Type B pancreatic cell (in vitro differentiated cells): Measurements from ENCODE around the gene KSR1. TPM values are rescaled to one million over a fixed set of nuclear protein-coding genes. Genes with fewer than 3 reads are reported as not detected.
"Not testable (repeated sequence)": the region's sequence is repeated elsewhere in the genome, so short reads cannot be mapped to it uniquely, and the experiment has no call there.

ENCODE experiments used
- DNase-seq: peaks from one replicate; pipeline ENCODE4 v3.0.0; 2021; ENCODE audit warnings: mixed read lengths; ENCODE audit not compliant: unreplicated experiment; ENCODE audit errors: extremely low spot score
- H3K27ac Mint-ChIP-seq: 2 replicates; pipeline ENCODE4 v1.8.0; 2021; ENCODE audit warnings: mild to moderate bottlenecking, mixed read lengths
- H3K27me3 Mint-ChIP-seq: 2 replicates; pipeline ENCODE4 v1.8.0; 2021; ENCODE audit warnings: mixed read lengths
- H3K36me3 Mint-ChIP-seq: 2 replicates; pipeline ENCODE4 v1.8.0; 2021; ENCODE audit warnings: mixed read lengths
- H3K4me1 Mint-ChIP-seq: one replicate; pipeline ENCODE4 v1.8.0; 2021; ENCODE audit warnings: mixed read lengths; ENCODE audit not compliant: unreplicated experiment
- H3K4me3 Mint-ChIP-seq: 2 replicates; pipeline ENCODE4 v1.8.0; 2021; ENCODE audit warnings: mild to moderate bottlenecking, mixed read lengths
- H3K9me3 Mint-ChIP-seq: 2 replicates; pipeline ENCODE4 v1.8.0; 2021; ENCODE audit warnings: mixed read lengths
- CTCF ChIP-seq: fragments of 200-600 bp; sonication (generic); conservative IDR thresholded peaks from 2 replicates; pipeline ENCODE4 v1.5.0; 2021; ENCODE audit warnings: antibody characterized with exemption, mild to moderate bottlenecking
- total RNA-seq: library from RNA; stranded (reverse); gene quantifications from 2 replicates; pipeline ENCODE4 v1.2.1, GENCODE V29; 2021; ENCODE audit warnings: low replicate concordance

Gene KSR1
- total RNA-seq, 1 donor from 2014 or later, result 57.8 TPM

GRCh38 chr17:27651411-27652345 lies 195.4 kb downstream of the KSR1 start:
- no peak overlapping the region for H3K4me3 Mint-ChIP-seq
- H3K9me3 Mint-ChIP-seq, result no peaks in the 10 kb centered on the region
- TF ChIP-seq CTCF, result peak; percentile 90
- DNase-seq, result no peak
- H3K36me3 Mint-ChIP-seq, result no peaks in the 10 kb centered on the region
- H3K27me3 Mint-ChIP-seq, result peaks cover 9% of the 10 kb centered on the region
- no peak overlapping the region for H3K27ac Mint-ChIP-seq
- peaks cover 3% of the 10 kb centered on the region for H3K4me1 Mint-ChIP-seq

- H3K4me1 Mint-ChIP-seq, H3K9me3 Mint-ChIP-seq, H3K4me3 Mint-ChIP-seq, H3K27ac Mint-ChIP-seq, H3K36me3 Mint-ChIP-seq, DNase-seq: not testable (repeated sequence)
- peaks cover 15% of the 10 kb centered on the region for H3K27me3 Mint-ChIP-seq
Observed at GRCh38 chr17:27653449-27653971, 197.3 kb downstream of the KSR1 start.

- H3K36me3 Mint-ChIP-seq, result no peaks in the 10 kb centered on the region
- peaks cover 15% of the 10 kb centered on the region for H3K27me3 Mint-ChIP-seq
- no peak overlapping the region for H3K27ac Mint-ChIP-seq
- no peak for TF ChIP-seq CTCF
- no peak overlapping the region for H3K4me3 Mint-ChIP-seq
- peaks cover 3% of the 10 kb centered on the region for H3K4me1 Mint-ChIP-seq
- no peak for DNase-seq
- H3K9me3 Mint-ChIP-seq, result no peaks in the 10 kb centered on the region
Observed at GRCh38 chr17:27654136-27654535, 197.9 kb downstream of the KSR1 start.

GRCh38 chr17:27654654-27655524 lies 198.6 kb downstream of the KSR1 start:
- H3K4me3 Mint-ChIP-seq, result no peak overlapping the region
- H3K27ac Mint-ChIP-seq, result no peak overlapping the region
- peak; percentile 96 for TF ChIP-seq CTCF
- H3K36me3 Mint-ChIP-seq, result no peaks in the 10 kb centered on the region
- peaks cover 3% of the 10 kb centered on the region for H3K4me1 Mint-ChIP-seq
- H3K27me3 Mint-ChIP-seq, result peaks cover 15% of the 10 kb centered on the region
- DNase-seq, result peak; percentile 81
- no peaks in the 10 kb centered on the region for H3K9me3 Mint-ChIP-seq

- peaks cover 15% of the 10 kb centered on the region for H3K27me3 Mint-ChIP-seq
- H3K4me3 Mint-ChIP-seq, H3K4me1 Mint-ChIP-seq, H3K36me3 Mint-ChIP-seq, DNase-seq, H3K27ac Mint-ChIP-seq, H3K9me3 Mint-ChIP-seq: not testable (repeated sequence)
Observed at GRCh38 chr17:27655525-27656111, 199.4 kb downstream of the KSR1 start.

- H3K9me3 Mint-ChIP-seq, H3K27ac Mint-ChIP-seq: not testable (repeated sequence)
Observed at GRCh38 chr17:27656620-27657019, 200.4 kb downstream of the KSR1 start.

More at GRCh38 chr17:27656620-27657019, 200.4 kb downstream of the KSR1 start:
- H3K36me3 Mint-ChIP-seq, DNase-seq, H3K4me3 Mint-ChIP-seq, H3K4me1 Mint-ChIP-seq: not testable (repeated sequence)
- H3K27me3 Mint-ChIP-seq, result peaks cover 13% of the 10 kb centered on the region
